GM10248 (cell line): ENCODE measurements around the gene MAD1L1.

Source experiments
- CTCF ChIA-PET: fragments of 300-600 bp; sonication (Branson Sonifier 250); formaldehyde crosslinking; extraction: SDS; loops from one replicate; lab custom pipeline; 2021; ENCODE audit warnings: antibody characterized with exemption; lab: Yijun Ruan, JAX
- POLR2A ChIA-PET: fragments of 350-650 bp; sonication (Branson Sonifier 250); formaldehyde crosslinking; extraction: SDS; loops from one replicate; lab custom pipeline; 2020; ENCODE audit warnings: antibody characterized with exemption; lab: Yijun Ruan, JAX
- DNase-seq: peaks from one replicate; pipeline ENCODE4 v3.0.0; 2012; ENCODE audit errors: extremely low spot score
- CTCF ChIP-seq: IDR thresholded peaks from 2 replicates; pipeline ENCODE4 v1.5.1; 2012; ENCODE audit warnings: mild to moderate bottlenecking, low read depth; ENCODE audit errors: extremely low read depth, missing control alignments, control extremely low read depth

Gene MAD1L1

GRCh38 chr7:2034291-2035201 lies 198.2 kb downstream of the MAD1L1 start:
- no peak for DNase-seq
- TF ChIP-seq CTCF = no peak
- ChIA-PET POLR2A (no interaction called here), CTCF (no interaction called here)

- ChIA-PET POLR2A (no interaction called here), CTCF (no interaction called here)
- TF ChIP-seq CTCF = no peak
- DNase-seq = no peak
Observed at GRCh38 chr7:2033586-2034135, 199.1 kb downstream of the MAD1L1 start.

GRCh38 chr7:2032876-2033407 lies 199.8 kb downstream of the MAD1L1 start:
- CTCF ChIA-PET = no interaction called here
- no peak for TF ChIP-seq CTCF
- POLR2A ChIA-PET = no interaction called here
- DNase-seq = no peak

- no peak for TF ChIP-seq CTCF
- POLR2A ChIA-PET = no interaction called here
- DNase-seq = no peak
- CTCF ChIA-PET = no interaction called here
Observed at GRCh38 chr7:2032030-2032875, 200.5 kb downstream of the MAD1L1 start.

GRCh38 chr7:2031451-2031845 lies 201.3 kb downstream of the MAD1L1 start:
- DNase-seq = no peak
- ChIA-PET POLR2A (no interaction called here), CTCF (no interaction called here)
- TF ChIP-seq CTCF = no peak

- CTCF ChIA-PET = no interaction called here
- DNase-seq = no peak
Observed at GRCh38 chr7:2030475-2031450, 202.0 kb downstream of the MAD1L1 start.

More at GRCh38 chr7:2030475-2031450, 202.0 kb downstream of the MAD1L1 start:
- no peak for TF ChIP-seq CTCF
- POLR2A ChIA-PET = no interaction called here
